HG02759 (cell line): Measurements from ENCODE around the gene MFSD11.
"Not testable (repeated sequence)": the region's sequence is repeated elsewhere in the genome, so short reads cannot be mapped to it uniquely, and the experiment has no call there.

Source experiments
- ATAC-seq: cut with Tn5 transposase; IDR thresholded peaks from one replicate; pipeline ENCODE4 v1.9.1; 2021; ENCODE audit warnings: mild to moderate bottlenecking, moderate library complexity; ENCODE audit not compliant: unreplicated experiment

MFSD11 gene

DNA sequence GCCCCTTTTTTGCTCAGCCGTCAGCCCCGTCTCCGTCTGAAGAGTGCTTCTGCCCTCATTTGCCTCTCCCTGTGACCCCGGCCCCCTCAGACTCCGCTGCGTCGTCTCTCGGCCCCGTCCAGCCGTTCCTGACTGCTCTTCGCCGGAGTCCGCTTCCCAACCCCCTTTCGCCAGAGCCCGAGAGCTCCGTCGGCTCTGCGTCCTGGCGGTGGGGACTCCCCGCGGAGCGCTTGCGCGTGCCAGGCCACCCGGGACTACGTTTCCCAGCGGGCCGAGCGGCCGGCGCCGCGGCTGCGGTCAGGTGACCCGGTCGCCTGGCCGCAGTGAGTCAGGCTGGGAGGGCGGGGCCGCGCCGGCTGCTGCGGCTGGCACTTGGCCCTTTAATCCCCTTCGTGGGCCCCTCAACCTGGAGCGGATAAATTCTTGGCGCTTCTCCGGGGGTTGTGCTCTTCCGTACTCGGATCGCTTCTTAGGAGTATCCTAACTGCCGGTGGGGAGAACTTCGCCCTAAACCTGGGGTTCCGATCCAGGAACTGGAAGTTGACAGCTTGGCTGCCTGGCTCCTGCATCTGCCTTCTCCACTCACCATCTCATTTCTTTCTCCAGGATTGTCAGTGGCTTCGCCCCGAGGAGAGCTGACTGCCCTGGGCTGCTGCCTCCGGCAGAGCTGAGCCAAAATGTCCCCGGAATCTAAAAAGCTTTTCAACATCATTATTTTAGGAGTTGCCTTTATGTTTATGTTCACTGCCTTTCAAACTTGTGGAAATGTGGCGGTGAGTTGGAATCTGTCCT is at the start of gene MFSD11:
Gene MFSD11 (plus strand): TSS at position 444 of the 792 bp plus-strand sequence. CDS start 234 bp downstream, at position 678.
- peak; percentile 66 for ATAC-seq

DNA sequence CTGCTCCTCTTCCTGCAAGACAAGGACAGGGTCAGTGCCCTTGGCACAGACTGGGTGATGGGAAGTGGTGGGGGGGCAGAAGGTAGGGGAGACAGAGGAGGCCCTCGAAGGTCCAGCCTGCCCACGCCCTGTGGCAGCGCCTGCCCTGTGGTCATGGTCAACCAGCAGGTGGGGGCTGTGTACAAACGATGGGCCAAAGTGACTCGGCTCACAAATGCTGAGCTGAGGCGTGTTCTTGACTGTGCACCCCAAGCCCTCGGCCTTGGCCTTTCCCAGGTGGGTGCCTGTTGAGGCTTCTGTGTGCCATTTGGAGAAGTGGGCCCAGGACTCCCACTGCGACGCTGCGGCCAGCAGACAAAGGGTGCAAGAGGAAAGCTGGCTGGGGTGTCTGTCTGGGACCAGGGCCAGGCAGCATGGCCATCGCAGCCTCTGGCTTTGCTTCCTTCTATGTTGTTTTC is 49.7 kb upstream of the MFSD11 start:
- ATAC-seq: no peak

DNA sequence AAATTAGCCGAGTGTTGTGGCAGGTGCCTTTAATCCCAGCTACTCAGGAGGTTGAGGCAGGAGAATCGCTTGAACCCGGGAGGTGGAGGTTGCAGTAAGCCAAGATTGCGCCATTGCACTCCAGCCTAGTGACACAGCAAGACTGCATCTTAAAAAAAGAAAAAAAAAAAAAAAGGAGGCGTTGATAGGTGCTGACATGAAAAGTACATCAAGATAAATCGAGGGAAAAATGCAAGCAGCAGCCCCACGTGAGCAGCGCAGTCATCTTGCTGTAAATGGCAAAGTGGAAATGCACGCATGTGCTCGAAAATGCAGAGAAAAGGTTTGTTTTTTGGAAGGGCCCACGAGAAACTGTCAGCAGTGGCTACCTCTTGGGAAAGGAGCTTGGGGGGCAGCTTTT is 48.1 kb upstream of the MFSD11 start:
- ATAC-seq: no peak

DNA sequence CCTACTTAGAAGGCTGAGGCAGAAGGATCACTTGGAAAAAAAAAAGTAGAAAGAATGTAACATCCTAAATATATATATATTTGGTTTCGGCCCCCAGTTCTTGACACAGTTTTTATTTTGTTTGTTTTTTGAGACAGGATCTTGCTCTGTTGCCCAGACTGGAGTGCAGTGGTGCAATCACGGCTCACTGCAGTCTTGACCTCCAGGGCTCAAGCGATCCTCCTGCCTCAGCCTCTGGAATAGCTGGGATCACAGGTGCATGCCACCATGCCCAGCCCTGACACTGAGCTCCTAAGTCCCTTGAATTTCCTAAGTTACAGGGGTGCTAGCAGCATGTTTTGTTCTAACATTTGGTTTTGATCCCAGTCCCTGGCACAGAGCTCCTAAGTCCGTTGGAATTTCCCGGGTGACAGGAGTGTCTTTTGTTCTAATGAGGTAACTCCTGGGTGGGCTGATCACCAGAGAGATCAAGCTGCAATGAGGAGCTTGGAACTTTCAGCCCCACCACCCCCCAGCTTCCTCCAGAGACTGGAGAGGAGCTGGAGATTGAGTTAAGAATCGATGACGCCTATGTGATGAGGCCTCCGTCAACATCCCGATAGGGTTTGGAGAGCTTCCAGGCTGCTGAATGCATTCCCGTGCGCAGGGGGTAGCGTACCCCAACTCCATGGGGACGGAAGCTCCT is 47.2 kb upstream of the MFSD11 start:
- no peak for ATAC-seq

DNA sequence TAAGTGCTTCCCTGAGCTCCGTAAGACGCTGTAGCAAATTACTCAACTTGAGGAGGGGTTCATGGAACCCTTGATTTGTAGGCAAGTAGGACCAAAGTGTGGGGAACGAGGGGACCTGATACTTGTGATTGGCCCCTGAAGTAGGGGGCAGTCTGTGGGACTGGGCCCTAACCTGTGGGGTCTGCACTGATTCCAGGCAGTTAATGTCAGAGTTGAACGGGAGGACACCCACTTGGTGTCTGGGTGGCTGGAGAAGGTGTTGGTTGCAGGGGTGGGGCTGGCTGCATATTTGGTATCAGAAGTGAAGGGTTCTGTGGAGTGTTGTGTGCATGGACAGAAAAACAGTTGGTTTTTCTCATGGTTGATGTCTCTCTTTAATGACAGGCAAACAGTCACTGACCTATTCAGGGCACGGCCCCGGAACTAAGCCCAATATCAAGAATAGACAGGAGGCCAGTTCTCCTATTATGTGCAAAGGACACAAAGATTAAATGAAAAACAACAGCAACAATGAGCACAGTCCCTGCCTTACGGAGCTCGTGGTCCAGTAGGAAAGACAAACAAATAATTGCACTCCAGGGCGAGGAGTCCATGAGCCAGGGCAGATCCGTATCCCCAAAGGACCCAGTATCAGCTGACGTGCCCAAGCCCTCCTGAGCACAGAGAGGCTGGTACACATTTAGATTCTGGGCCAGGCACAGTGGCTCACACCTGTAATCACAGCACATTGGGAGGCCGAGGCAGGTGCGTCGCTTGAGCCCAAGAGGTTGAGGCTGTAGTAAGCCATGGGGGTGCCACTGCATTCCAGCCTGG is 46.3 kb upstream of the MFSD11 start:
- no peak for ATAC-seq

DNA sequence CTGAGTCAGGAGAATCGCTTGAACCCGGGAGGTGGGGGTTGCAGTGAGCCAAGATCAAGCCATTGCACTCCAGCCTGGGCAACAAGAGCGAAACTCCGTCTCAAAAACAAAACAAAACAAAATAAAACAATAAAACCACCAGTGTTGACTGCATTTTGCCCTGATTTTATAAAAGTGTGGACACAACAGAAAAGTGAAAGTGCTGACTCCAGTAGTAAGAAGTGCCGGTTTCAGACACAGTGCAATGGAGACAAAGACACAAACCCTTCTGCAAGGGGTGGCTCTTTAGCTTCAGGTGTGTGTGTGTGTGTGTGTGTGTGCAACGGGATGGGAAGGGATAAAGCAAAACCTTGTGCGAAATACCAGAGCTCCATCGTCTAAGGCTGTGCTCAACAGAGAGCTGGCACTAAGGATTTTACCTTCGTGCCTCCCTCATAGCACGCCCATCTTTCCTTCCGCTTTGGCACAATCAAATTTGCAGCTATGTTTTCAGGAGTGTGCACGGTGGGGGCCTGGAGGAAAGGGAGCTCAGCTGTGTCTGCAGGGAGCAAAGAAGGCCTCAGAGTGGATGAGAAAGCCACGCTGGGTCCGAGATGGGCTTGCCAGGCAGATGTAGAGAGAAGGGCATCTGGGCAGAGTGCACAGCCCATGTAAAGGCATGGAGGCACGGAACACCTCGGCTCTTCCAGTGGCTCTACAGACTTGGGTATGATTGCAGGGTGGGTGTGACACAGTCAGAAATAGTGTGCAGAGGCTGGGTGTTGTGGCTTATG is 42.7 kb upstream of the MFSD11 start:
- ATAC-seq: no peak

DNA sequence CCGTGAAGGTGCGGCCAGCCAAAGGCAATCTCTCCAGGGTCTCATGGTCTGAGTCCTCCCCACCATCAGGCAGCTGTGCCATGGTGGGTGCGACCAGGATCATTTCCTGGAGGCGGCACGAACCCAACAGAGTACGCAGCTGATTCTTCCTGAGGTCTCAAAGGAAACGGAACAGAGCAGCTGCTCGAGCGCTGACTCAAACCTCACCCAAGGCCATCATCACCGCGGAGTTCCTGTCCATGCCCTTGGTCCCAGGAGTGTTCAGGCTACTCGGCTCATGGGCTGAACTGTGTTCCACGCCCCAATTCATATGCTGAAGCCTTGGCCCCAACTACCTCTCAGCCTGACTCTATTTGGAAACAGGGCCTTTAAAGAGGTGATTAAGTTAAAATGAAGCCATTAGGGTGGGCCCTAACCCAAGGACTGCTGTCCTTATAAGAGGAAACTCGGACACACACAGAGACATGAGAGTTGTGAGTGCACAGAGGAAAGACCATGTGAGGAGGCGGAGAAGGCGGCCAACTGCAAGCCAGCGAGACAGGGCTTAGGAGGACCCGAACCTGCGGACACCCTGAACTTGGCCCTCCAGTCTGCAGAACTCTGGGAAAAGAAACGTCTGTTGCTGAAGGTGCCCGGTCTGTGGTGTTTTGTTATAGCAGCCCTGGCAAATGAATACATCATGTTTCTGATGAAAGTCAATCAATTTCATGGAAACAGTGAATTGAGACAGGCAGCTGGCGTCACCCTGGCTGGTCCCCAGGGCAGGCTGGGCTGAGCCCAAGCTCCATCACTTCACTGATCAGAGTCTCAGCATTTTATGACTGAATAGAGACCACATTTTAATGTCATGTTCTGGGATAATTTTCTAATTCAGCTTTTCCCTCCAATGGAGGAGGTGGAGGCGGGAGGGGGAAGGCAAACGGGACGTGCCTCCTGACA is 40.9 kb upstream of the MFSD11 start:
- ATAC-seq: no peak

DNA sequence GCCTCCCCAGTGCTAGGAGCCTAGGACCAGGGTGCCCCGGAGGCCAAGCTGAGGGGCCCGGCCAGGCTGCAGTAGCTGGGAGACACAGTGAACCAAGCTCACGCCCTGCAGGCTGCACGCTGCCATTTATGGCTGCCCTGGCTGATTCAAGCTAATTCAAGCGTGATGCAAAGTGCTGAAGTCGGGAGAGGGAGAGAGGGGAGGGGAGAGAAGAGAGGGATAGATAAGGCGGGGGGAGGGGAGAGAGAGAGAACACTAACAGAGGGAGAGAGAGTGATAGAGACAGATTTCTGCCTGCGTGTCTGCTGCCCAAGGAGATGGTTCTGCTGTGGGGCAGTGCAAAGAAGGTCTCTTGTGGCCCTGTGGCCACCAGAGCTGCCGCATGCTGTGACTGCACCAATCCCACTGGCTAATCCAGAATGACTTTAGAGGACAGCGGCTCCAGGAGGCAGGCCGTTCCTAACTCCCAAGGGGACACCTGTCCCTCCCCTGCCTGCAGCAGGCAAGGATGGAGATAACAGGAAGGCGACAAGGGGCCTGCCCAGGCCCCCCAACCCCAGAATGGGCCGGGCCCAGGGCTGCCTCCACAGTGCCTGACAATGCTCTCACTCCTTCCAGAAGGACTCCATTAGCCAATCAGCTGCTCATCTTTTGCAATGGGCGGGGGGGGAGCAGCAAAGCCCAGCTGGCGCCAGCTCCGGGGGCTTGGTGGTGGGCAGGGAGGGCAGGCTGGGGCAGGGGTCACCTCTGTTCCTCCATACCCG is 40.0 kb upstream of the MFSD11 start:
- ATAC-seq: no peak

DNA sequence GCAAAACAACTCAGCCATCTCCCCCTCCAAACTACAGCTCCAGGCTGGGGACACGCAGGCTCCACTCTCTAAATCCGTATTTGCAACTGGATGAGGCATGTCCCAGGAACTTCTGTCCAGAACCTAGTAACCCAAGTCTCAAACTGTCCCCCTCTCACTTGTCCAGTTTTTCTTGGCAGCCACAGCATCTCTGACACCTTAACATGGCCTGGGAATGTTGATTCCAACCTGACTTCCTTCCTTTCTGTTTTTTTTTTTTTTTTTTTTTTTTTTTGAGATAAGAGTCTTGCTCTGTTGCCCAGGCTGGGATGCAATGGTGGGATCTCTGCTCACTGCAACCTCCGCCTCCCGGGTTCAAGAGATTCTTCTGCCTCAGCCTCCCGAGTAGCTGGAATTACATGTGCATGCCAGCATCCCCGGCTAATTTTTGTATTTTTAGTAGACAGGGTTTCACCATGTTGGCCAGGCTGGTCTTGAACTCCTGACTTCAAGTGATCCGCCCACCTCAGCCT is 39.4 kb upstream of the MFSD11 start:
- not testable (repeated sequence) for ATAC-seq

DNA sequence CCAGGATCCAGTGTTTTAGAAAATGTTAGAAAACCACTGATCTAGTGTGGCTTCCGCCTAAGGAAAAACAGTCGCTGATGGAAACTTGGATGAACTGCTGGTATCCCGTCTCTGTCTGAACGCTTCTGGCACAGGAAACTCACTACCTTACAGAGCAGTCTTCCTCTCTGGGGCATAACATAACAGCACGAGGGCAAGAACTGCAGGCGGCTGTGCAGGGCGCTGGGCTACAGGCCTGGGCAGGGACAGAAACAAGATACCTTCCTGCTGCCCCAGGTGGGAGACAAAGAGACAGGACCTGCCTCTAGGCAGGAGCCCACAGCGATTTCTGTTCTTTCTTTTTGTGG is 37.7 kb upstream of the MFSD11 start:
- no peak for ATAC-seq

DNA sequence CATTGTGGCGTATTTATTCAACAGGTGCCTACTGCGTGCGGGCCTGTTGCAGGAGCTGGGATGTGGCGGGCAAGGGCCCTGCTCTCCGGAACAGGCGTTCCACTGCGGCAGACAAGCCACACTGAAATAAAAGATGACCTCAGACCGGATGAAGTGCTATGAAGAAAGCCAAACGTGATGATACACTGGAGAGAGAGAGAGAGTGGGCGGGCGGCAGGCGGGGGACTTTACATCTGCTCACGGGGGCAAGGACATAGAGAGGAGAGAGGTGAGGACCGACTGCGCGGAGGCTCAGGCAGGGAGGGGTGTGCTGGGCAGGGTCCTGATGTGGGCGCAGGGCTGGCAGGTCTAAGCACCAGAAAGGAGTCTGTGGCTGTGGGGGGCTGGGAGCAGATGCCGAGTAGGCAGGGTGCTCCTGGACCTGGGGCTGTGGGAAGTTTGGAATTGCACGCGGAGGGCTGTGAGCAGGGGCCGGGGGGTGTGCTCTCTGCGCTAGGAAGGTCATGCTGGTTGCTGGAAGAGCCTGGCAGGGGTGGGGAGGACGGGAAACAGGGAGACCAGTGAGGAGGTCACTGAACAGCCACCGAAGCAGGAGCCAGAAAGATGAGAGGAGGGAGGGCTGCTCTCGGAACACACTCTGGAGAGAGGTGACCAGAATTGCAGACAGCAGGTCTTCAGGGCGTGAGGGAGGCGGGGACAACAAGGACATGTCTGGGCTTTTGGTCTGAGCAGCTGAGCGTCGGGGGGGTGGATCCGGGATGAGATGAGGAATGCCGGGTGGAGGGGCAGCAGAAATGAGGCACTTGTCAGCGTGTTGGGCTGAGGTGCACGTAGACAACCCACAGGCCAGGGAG is 37.1 kb upstream of the MFSD11 start:
- no peak for ATAC-seq

DNA sequence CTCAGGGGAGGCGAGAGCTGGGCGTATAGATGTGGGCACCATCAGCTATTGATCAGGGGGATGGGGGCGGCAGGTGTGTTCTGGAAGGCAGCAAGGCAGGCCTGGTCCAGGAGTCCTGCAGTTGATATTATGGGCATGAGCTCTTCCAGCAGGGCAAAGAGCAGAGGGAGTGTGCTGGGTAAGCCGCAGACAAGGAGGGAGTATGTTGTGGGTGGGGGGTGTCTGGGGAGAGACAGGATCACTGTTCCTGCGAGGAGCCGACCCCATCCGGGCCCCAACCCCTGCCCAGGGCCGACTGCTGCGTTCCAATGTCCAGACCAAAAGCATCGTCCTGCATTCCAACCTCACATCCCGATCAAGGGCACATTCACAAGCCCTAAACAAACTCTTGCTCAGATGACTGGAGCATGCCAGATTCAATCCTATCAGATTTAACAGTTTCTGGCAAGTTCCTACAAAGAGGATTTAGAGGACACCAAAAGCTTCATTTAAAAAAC is 36.4 kb upstream of the MFSD11 start:
- no peak for ATAC-seq

DNA sequence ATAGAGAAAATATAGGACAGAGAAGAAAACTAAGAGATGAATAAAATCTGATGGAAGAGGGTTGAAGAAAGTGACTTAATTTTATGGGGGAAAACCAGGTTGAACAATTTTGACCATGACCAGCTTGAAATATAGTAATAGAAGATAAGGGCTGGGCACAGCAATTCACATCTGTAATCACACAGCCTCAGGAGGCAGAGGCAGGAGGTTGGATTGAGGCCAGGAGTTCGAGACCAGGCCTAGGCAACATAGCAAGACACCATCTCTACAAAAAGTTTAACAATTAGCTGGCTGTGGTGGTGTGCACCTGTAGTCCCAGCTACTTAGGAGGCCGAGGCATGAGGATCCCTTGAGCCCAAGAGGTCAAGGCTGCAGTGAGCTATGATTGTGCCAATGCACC is 35.8 kb upstream of the MFSD11 start:
- ATAC-seq: no peak

DNA sequence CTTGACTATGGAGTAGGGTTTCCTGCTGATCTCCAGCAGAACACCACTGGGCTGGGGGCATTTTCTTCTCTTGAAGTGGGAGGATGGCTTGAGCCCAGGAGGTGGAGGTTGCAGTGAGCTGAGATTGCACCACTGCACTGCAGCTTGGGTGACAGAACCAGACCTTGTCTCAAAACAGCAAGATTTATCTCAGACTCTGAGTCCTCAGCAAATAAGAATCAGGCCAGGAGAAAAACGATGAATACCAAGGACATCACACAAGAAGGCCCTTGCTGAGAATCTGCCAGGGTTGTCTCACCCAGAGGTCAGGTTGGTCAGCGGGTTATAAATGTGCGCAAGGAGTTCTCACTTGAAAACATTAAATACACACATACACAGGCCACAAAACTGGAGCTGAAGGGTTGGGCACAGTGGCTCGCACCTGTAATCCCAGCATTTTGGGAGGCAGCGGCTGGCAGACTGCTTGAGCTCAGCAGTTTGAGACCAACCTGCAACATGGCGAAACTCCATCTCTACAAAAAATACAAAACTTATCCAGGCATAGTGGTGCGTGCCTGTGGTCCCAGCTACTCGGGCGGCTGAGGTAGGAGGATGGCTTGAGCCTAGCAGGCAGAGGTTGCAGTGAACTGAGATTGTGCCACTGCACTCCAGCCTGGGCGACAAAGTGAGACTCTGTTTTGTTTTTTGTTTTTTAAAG is 34.8 kb upstream of the MFSD11 start:
- ATAC-seq: no peak

DNA sequence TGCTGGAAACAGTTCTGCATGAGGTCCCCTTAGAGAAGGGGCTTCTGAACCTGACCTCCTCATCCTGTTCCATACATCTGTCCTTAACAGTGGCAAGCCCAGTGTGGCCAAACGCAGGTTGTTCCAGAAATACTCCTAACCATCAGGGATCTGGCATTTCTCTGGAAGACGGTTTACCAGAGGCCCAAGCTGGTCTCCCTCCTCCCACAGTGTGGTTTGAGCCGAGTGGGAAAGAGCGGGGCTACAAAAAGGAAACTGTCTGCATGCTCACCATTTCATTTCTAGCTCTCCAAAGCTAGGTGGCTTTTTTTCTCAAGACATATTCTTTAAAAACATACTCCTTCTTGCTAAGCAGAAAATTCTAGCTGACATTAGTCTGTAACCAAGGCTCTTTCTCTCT is 33.1 kb upstream of the MFSD11 start:
- no peak for ATAC-seq

DNA sequence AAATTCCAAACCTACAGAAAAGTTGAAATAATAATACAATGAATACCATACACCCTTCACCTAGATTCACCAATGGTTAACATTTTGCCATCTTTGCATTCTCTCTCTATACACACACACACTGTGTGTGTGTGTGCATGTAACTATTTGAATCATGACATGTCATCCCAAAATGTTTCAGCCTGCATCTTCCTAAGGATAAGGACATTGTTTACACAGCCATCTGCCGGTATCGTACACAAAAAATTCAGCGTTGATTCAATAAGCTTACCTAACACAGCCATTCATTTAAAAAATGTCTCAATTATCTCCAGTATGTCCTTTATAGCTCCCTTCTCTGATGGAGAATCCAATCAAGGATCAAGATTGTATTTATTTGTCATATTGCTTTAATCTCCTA is 31.1 kb upstream of the MFSD11 start:
- ATAC-seq: no peak
